H1 (cell line): ENCODE measurements around the gene ZSCAN20. TPM values are rescaled to one million over a fixed set of nuclear protein-coding genes. Genes with fewer than 3 reads are reported as not detected.

Experiments used
- CHD2 ChIP-seq: IDR thresholded peaks from 2 replicates; pipeline ENCODE4 v1.6.1; 2012; ENCODE audit warnings: low read length, improper control_type of control experiment
- HDAC6 ChIP-seq: IDR thresholded peaks from one replicate; pipeline ENCODE4 v1.7.1; 2012; ENCODE audit warnings: low read depth, mild to moderate bottlenecking, inconsistent platforms, low read length, moderate library complexity
- ZNF274 ChIP-seq: IDR thresholded peaks from 2 replicates; pipeline ENCODE4 v1.7.0; 2012; ENCODE audit warnings: low read length, borderline replicate concordance; ENCODE audit errors: extremely low read depth
- polyA plus RNA-seq, 7 experiments: library from polyadenylated mRNA; depleted of rRNA in 3 of 7; stranded (reverse) in 5 of 7; unstranded in 2 of 7; fragments of >200 nt in 5 of 7; fragments of 200-250 nt in 2 of 7; gene quantifications; 1 replicate in 5 of 7; 2 replicates in 1 of 7; 4 replicates in 1 of 7; pipeline versions ENCODE4 v1.2.1 to v1.2.3, GENCODE V29; 2011 to 2013; ENCODE audit warnings: missing spikeins in 2 of 7, mixed read lengths in 2 of 7
- total RNA-seq: library from RNA; stranded (reverse); fragmentation: NEBNext Ultra II Directional; extraction: Animal tissue kit (Norgen Biotek cat#: 25700); gene quantifications from 2 replicates; pipeline ENCODE4 v1.2.1, GENCODE V29; 2021

The ZSCAN20 gene
- total and polyA plus RNA-seq, 2 of the 8 experiments (the other 6 are each of a cell fraction or from before 2014, with no cell fraction given): 0.70 to 3.4 TPM

DNA sequence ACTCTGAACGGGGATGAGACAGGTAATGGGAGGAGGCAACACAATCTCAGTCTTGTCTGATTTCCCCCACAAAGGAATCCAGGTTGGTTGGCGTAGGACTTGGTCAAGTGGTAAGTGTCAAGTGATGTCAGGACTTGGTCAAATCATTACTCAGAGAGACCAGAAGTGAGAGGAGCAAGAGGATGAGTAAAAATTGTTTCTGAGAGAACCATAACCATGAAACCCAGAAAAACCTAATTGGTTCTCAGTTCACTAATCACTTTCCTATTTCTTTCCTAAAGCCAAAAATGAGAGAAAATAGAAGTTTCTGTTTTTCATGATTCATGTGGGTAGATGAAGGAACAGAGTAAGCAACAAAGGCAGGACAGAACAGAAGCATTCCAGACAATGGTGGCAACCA lies 46.5 kb upstream of the ZSCAN20 start (continued):
- TF ChIP-seq ZNF274 (no peak), HDAC6 (no peak), CHD2 (no peak)
